Measurements from ENCODE around the gene SNX30.

- TF ChIP-seq, protein P1, sequence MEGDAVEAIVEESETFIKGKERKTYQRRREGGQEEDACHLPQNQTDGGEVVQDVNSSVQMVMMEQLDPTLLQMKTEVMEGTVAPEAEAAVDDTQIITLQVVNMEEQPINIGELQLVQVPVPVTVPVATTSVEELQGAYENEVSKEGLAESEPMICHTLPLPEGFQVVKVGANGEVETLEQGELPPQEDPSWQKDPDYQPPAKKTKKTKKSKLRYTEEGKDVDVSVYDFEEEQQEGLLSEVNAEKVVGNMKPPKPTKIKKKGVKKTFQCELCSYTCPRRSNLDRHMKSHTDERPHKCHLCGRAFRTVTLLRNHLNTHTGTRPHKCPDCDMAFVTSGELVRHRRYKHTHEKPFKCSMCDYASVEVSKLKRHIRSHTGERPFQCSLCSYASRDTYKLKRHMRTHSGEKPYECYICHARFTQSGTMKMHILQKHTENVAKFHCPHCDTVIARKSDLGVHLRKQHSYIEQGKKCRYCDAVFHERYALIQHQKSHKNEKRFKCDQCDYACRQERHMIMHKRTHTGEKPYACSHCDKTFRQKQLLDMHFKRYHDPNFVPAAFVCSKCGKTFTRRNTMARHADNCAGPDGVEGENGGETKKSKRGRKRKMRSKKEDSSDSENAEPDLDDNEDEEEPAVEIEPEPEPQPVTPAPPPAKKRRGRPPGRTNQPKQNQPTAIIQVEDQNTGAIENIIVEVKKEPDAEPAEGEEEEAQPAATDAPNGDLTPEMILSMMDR (conservative IDR thresholded peaks at IDR 0.05): no peak
- no peak for TF ChIP-seq EZH2 (IDR thresholded peaks at IDR 0.05; ENCODE audit: low read depth)
These were observed 33.0 kb downstream of the SNX30 start for GRCh38 chr9:112783551-112783954.
